ENCODE data around the gene PDLIM5.

GRCh38 chr4:94523033-94523580 is 71.4 kb downstream of the PDLIM5 start:
- TF ChIP-seq CTCF (IDR thresholded peaks at IDR 0.05), result no peak
- TF ChIP-seq POLR2A (IDR thresholded peaks at IDR 0.05), result no peak

Data from prostate gland (tissue), 2 donors.